HEK293T (cell line): ENCODE measurements around the gene KRTAP2-3.
"Not testable (repeated sequence)": the region's sequence is repeated elsewhere in the genome, so short reads cannot be mapped to it uniquely, and the experiment has no call there.

Experiments
- CTCF ChIA-PET: fragments of 350-600 bp; formaldehyde crosslinking; extraction: SDS; loops from one replicate; lab custom pipeline; 2021; ENCODE audit warnings: antibody characterized with exemption, inconsistent platforms; lab: Yijun Ruan, JAX
- POLR2A ChIA-PET: fragments of 350-600 bp; formaldehyde crosslinking; extraction: SDS; loops from one replicate; lab custom pipeline; 2020; ENCODE audit warnings: antibody characterized with exemption, inconsistent platforms; lab: Yijun Ruan, JAX
- DNase-seq: peaks from one replicate; pipeline ENCODE4 v3.0.0; 2012; ENCODE audit warnings: mixed read lengths; ENCODE audit errors: extremely low spot score
- ARNT ChIP-seq: fragments of 450-650 bp; IDR thresholded peaks from 2 replicates; pipeline ENCODE4 v1.6.1; 2017; ENCODE audit warnings: mild to moderate bottlenecking
- BHLHE40 ChIP-seq: fragments of 450-650 bp; IDR thresholded peaks from 2 replicates; pipeline ENCODE4 v1.6.1; 2016; ENCODE audit warnings: mild to moderate bottlenecking, moderate library complexity, borderline replicate concordance
- CTBP1 ChIP-seq: fragments of 450-650 bp; IDR thresholded peaks from 2 replicates; pipeline ENCODE4 v1.6.1; 2016; ENCODE audit warnings: borderline replicate concordance
- ELF4 ChIP-seq: fragments of 450-650 bp; IDR thresholded peaks from 2 replicates; pipeline ENCODE4 v1.6.1; 2017; ENCODE audit warnings: antibody characterized with exemption
- FOXA1 ChIP-seq: fragments of 450-650 bp; IDR thresholded peaks from 2 replicates; pipeline ENCODE4 v1.6.1; 2016; ENCODE audit warnings: mild to moderate bottlenecking
- FOXK2 ChIP-seq: fragments of 450-650 bp; IDR thresholded peaks from 2 replicates; pipeline ENCODE4 v1.6.1; 2016; ENCODE audit warnings: mild to moderate bottlenecking
- FOXM1 ChIP-seq: fragments of 450-650 bp; IDR thresholded peaks from 2 replicates; pipeline ENCODE4 v1.6.1; 2017; ENCODE audit warnings: mild to moderate bottlenecking, borderline replicate concordance
- HDGF ChIP-seq: fragments of 450-650 bp; IDR thresholded peaks from 2 replicates; pipeline ENCODE4 v1.6.1; 2017; ENCODE audit warnings: antibody characterized with exemption, borderline replicate concordance
- L3MBTL2 ChIP-seq: fragments of 450-650 bp; conservative IDR thresholded peaks from 2 replicates; pipeline ENCODE4 v1.6.1; 2016; ENCODE audit warnings: mild to moderate bottlenecking
- LEF1 ChIP-seq: fragments of 450-650 bp; IDR thresholded peaks from 2 replicates; pipeline ENCODE4 v1.6.1; 2017; ENCODE audit warnings: mild to moderate bottlenecking, borderline replicate concordance
- NFRKB ChIP-seq: fragments of 450-650 bp; IDR thresholded peaks from 2 replicates; pipeline ENCODE4 v1.6.1; 2016; ENCODE audit warnings: mild to moderate bottlenecking, moderate library complexity
- PKNOX1 ChIP-seq: fragments of 450-650 bp; IDR thresholded peaks from 2 replicates; pipeline ENCODE4 v1.6.1; 2016
- SP1 ChIP-seq: fragments of 450-650 bp; IDR thresholded peaks from 2 replicates; pipeline ENCODE4 v1.6.1; 2017
- SUZ12 ChIP-seq: fragments of 450-650 bp; IDR thresholded peaks from 2 replicates; pipeline ENCODE4 v1.6.1; 2016; ENCODE audit warnings: mild to moderate bottlenecking
- TARDBP ChIP-seq: fragments of 450-650 bp; IDR thresholded peaks from 2 replicates; pipeline ENCODE4 v1.6.1; 2016
- ZNF384 ChIP-seq: fragments of 450-650 bp; IDR thresholded peaks from 2 replicates; pipeline ENCODE4 v1.6.1; 2016

KRTAP2-3 gene

GRCh38 chr17:41057547-41057946 lies 2.4 kb downstream of the KRTAP2-3 start:
- POLR2A ChIA-PET = no interaction called here
- TF ChIP-seq HDGF = no peak
- no peak for TF ChIP-seq ARNT
- TF ChIP-seq FOXK2 = no peak
- no peak for TF ChIP-seq BHLHE40
- TF ChIP-seq L3MBTL2 = no peak
- TF ChIP-seq ELF4 = no peak
- no peak for TF ChIP-seq LEF1
- DNase-seq = no peak
- CTCF ChIA-PET = no interaction called here

- DNase-seq, CTCF ChIA-PET, POLR2A ChIA-PET: not testable (repeated sequence)
Observed at GRCh38 chr17:41055130-41055529, 4.8 kb downstream of the KRTAP2-3 start, which contains the start of gene KRTAP2-2. Gene KRTAP2-2 (minus strand): TSS chr17:41055230. CDS start chr17:41055211, 19 bp downstream.

GRCh38 chr17:41054556-41054955 lies 5.4 kb downstream of the KRTAP2-3 start:
- CTCF ChIA-PET, POLR2A ChIA-PET, DNase-seq: not testable (repeated sequence)

- no peak for DNase-seq
- no peak for TF ChIP-seq NFRKB
- TF ChIP-seq FOXA1 = no peak
- no peak for TF ChIP-seq ZNF384
- no peak for TF ChIP-seq BHLHE40
- no peak for TF ChIP-seq HDGF
- TF ChIP-seq PKNOX1 = no peak
- no peak for TF ChIP-seq ELF4
- no peak for TF ChIP-seq TARDBP
- TF ChIP-seq SUZ12 = no peak
- no peak for TF ChIP-seq LEF1
- TF ChIP-seq ARNT = no peak
- no peak for TF ChIP-seq L3MBTL2
- no peak for TF ChIP-seq FOXK2
- TF ChIP-seq CTBP1 = no peak
- no peak for TF ChIP-seq SP1
- ChIA-PET CTCF (no interaction called here), POLR2A (no interaction called here)
Observed at GRCh38 chr17:41054025-41054424, 5.9 kb downstream of the KRTAP2-3 start.

DNA sequence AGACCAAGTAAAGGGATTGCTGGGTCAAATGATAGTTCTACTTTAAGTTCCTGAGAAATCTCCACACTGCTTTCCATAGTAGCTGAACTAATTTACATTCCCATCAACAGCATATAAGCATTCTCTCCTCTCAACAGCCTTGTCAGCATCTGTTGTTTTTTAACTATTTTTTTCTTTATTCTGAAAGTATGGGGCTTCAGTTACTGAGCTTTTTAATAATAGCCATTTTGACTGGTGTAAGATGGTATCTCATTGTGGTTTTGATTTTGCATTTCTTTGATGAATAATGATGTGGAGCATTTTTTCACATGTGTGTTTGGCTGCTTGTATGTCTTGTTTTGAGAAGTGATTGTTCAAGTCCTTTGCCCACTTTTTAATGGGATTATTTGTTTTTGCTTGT lies 7.3 kb downstream of the KRTAP2-3 start:
- ChIA-PET POLR2A (no interaction called here), CTCF (no interaction called here)
- TF ChIP-seq HDGF (no peak), BHLHE40 (no peak), PKNOX1 (no peak), ELF4 (no peak), ARNT (no peak), SP1 (no peak), CTBP1 (no peak), NFRKB (no peak), TARDBP (no peak), SUZ12 (no peak), L3MBTL2 (no peak), FOXM1 (no peak), ZNF384 (no peak)
- DNase-seq = no peak

DNA sequence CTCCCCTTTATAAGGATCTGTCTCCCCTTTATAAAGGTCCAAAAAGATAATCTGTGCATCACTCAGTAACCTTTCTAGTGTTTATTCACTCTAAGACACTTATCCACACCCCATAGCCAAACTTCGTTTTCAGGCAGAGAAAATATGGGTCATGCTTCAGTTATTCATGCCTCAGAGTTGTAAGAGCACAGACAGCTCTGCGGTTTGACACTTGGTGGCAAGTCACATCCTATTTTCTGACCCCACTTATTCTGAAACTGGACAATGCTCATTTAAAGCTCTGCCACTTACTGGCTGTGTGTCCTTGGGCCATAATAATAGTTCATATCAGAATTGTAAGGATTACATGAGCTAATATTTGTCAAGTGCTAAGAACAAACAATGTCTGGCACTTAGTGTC lies 10.8 kb downstream of the KRTAP2-3 start:
- CTCF ChIA-PET = no interaction called here

More for the DNA sequence above, 10.8 kb downstream of the KRTAP2-3 start:
- DNase-seq = no peak
- TF ChIP-seq ELF4 (no peak), HDGF (no peak), SP1 (no peak), FOXK2 (no peak), FOXA1 (no peak), FOXM1 (no peak), ARNT (no peak), CTBP1 (no peak), PKNOX1 (no peak), TARDBP (no peak), L3MBTL2 (no peak), ZNF384 (no peak), NFRKB (no peak), LEF1 (no peak), BHLHE40 (no peak), SUZ12 (no peak)
- POLR2A ChIA-PET = no interaction called here
